SU-DHL-6 (cell line): ENCODE data around the gene POMT2.

Experiments
- CTCF ChIP-seq: fragments of 200-600 bp; sonication (generic); IDR thresholded peaks from one replicate; pipeline ENCODE4 v1.5.1; 2017; ENCODE audit warnings: antibody characterized with exemption, mild to moderate bottlenecking, low read length, moderate library complexity; ENCODE audit not compliant: insufficient read depth, poor library complexity, severe bottlenecking
- EZH2phosphoT487 ChIP-seq: fragments of 200-600 bp; sonication (generic), shearing (Covaris generic); conservative IDR thresholded peaks from 2 replicates; pipeline ENCODE4 v1.6.1; 2018; ENCODE audit warnings: mild to moderate bottlenecking, antibody characterized with exemption, low read length, moderate library complexity, mixed read lengths

- TF ChIP-seq EZH2phosphoT487 (no peak), CTCF (no peak)
Measured at GRCh38 chr14:77238356-77238755, 82.3 kb downstream of the POMT2 start.
